ENCODE data around the gene HIVEP1.

HIVEP1 gene

GRCh38 chr6:12160326-12160725 lies 148.2 kb downstream of the HIVEP1 start:
- peaks cover 47% of the 10 kb centered on the region for H3K36me3 Mint-ChIP-seq (ENCODE audit: low read depth)
- no peak overlapping the region for H3K27ac Mint-ChIP-seq
- no peak overlapping the region for H3K4me3 Mint-ChIP-seq
- H3K9me3 Mint-ChIP-seq, result no peaks in the 10 kb centered on the region
- peaks cover 38% of the 10 kb centered on the region for H3K4me1 Mint-ChIP-seq (ENCODE audit: low read depth)
- H3K27me3 Mint-ChIP-seq (ENCODE audit: low read depth), result no peaks in the 10 kb centered on the region

GRCh38 chr6:12162213-12162612 lies 150.1 kb downstream of the HIVEP1 start:
- Mint-ChIP-seq H3K4me3 (no peak overlapping the region), H3K36me3 (ENCODE audit: low read depth) (peaks cover 45% of the 10 kb centered on the region), H3K27ac (no peak overlapping the region), H3K9me3 (no peaks in the 10 kb centered on the region), H3K4me1 (ENCODE audit: low read depth) (peaks cover 36% of the 10 kb centered on the region), H3K27me3 (ENCODE audit: low read depth) (no peaks in the 10 kb centered on the region)

GRCh38 chr6:12163149-12163548 lies 151.0 kb downstream of the HIVEP1 start:
- Mint-ChIP-seq H3K4me3 (peak overlapping the region; percentile 23), H3K36me3 (ENCODE audit: low read depth) (peaks cover 38% of the 10 kb centered on the region), H3K9me3 (no peaks in the 10 kb centered on the region), H3K4me1 (ENCODE audit: low read depth) (peaks cover 30% of the 10 kb centered on the region), H3K27ac (peak overlapping the region; percentile 39), H3K27me3 (ENCODE audit: low read depth) (no peaks in the 10 kb centered on the region)

- Mint-ChIP-seq H3K27me3 (ENCODE audit: low read depth) (no peaks in the 10 kb centered on the region), H3K4me3 (no peak overlapping the region), H3K27ac (no peak overlapping the region), H3K36me3 (ENCODE audit: low read depth) (peaks cover 33% of the 10 kb centered on the region), H3K4me1 (ENCODE audit: low read depth) (peaks cover 30% of the 10 kb centered on the region), H3K9me3 (no peaks in the 10 kb centered on the region)
Measured at GRCh38 chr6:12163744-12164507, 151.8 kb downstream of the HIVEP1 start.

GRCh38 chr6:12164508-12164770 lies 152.3 kb downstream of the HIVEP1 start:
- H3K27me3 Mint-ChIP-seq (ENCODE audit: low read depth), result no peaks in the 10 kb centered on the region
- no peak overlapping the region for H3K27ac Mint-ChIP-seq
- H3K4me3 Mint-ChIP-seq, result no peak overlapping the region
- H3K9me3 Mint-ChIP-seq, result no peaks in the 10 kb centered on the region
- H3K36me3 Mint-ChIP-seq (ENCODE audit: low read depth), result peaks cover 33% of the 10 kb centered on the region
- H3K4me1 Mint-ChIP-seq (ENCODE audit: low read depth), result peaks cover 30% of the 10 kb centered on the region

- Mint-ChIP-seq H3K27me3 (ENCODE audit: low read depth) (no peaks in the 10 kb centered on the region), H3K36me3 (ENCODE audit: low read depth) (peaks cover 31% of the 10 kb centered on the region), H3K4me3 (no peak overlapping the region), H3K4me1 (ENCODE audit: low read depth) (peaks cover 26% of the 10 kb centered on the region), H3K27ac (no peak overlapping the region), H3K9me3 (no peaks in the 10 kb centered on the region)
Measured at GRCh38 chr6:12165297-12165696, 153.2 kb downstream of the HIVEP1 start.

GRCh38 chr6:12165722-12166280 lies 153.7 kb downstream of the HIVEP1 start:
- Mint-ChIP-seq H3K36me3 (ENCODE audit: low read depth) (peaks cover 29% of the 10 kb centered on the region), H3K4me3 (no peak overlapping the region), H3K27ac (no peak overlapping the region), H3K9me3 (no peaks in the 10 kb centered on the region), H3K4me1 (ENCODE audit: low read depth) (peaks cover 24% of the 10 kb centered on the region), H3K27me3 (ENCODE audit: low read depth) (no peaks in the 10 kb centered on the region)

GRCh38 chr6:12169377-12169776 lies 157.3 kb downstream of the HIVEP1 start:
- H3K4me3 Mint-ChIP-seq, result no peak overlapping the region
- H3K4me1 Mint-ChIP-seq (ENCODE audit: low read depth), result peaks cover 2% of the 10 kb centered on the region
- no peaks in the 10 kb centered on the region for H3K27me3 Mint-ChIP-seq (ENCODE audit: low read depth)
- no peak overlapping the region for H3K27ac Mint-ChIP-seq
- H3K36me3 Mint-ChIP-seq (ENCODE audit: low read depth), result peaks cover 2% of the 10 kb centered on the region
- H3K9me3 Mint-ChIP-seq, result no peaks in the 10 kb centered on the region

GRCh38 chr6:12170351-12171092 lies 158.4 kb downstream of the HIVEP1 start:
- Mint-ChIP-seq H3K27ac (no peak overlapping the region), H3K36me3 (ENCODE audit: low read depth) (no peaks in the 10 kb centered on the region), H3K4me1 (ENCODE audit: low read depth) (no peaks in the 10 kb centered on the region)

GRCh38 chr6:12171717-12172116 lies 159.6 kb downstream of the HIVEP1 start:
- H3K36me3 Mint-ChIP-seq (ENCODE audit: low read depth), result no peaks in the 10 kb centered on the region

More at GRCh38 chr6:12170351-12171092, 158.4 kb downstream of the HIVEP1 start:
- H3K9me3 Mint-ChIP-seq, result no peaks in the 10 kb centered on the region
- no peaks in the 10 kb centered on the region for H3K27me3 Mint-ChIP-seq (ENCODE audit: low read depth)
- H3K4me3 Mint-ChIP-seq, result no peak overlapping the region

GRCh38 chr6:12172572-12172971 lies 160.5 kb downstream of the HIVEP1 start:
- no peak overlapping the region for H3K4me3 Mint-ChIP-seq
- H3K27ac Mint-ChIP-seq, result no peak overlapping the region
- peaks cover 8% of the 10 kb centered on the region for H3K27me3 Mint-ChIP-seq (ENCODE audit: low read depth)
- H3K36me3 Mint-ChIP-seq (ENCODE audit: low read depth), result no peaks in the 10 kb centered on the region
- H3K9me3 Mint-ChIP-seq, result peaks cover 7% of the 10 kb centered on the region
- no peaks in the 10 kb centered on the region for H3K4me1 Mint-ChIP-seq (ENCODE audit: low read depth)

More at GRCh38 chr6:12171717-12172116, 159.6 kb downstream of the HIVEP1 start:
- Mint-ChIP-seq H3K27ac (no peak overlapping the region), H3K27me3 (ENCODE audit: low read depth) (peaks cover 3% of the 10 kb centered on the region), H3K4me3 (no peak overlapping the region), H3K9me3 (peaks cover 2% of the 10 kb centered on the region), H3K4me1 (ENCODE audit: low read depth) (no peaks in the 10 kb centered on the region)

- H3K36me3 Mint-ChIP-seq (ENCODE audit: low read depth), result no peaks in the 10 kb centered on the region
- no peak overlapping the region for H3K27ac Mint-ChIP-seq
- peaks cover 7% of the 10 kb centered on the region for H3K9me3 Mint-ChIP-seq
- no peak overlapping the region for H3K4me3 Mint-ChIP-seq
- H3K27me3 Mint-ChIP-seq (ENCODE audit: low read depth), result peaks cover 13% of the 10 kb centered on the region
- H3K4me1 Mint-ChIP-seq (ENCODE audit: low read depth), result no peaks in the 10 kb centered on the region
Measured at GRCh38 chr6:12173181-12173580, 161.1 kb downstream of the HIVEP1 start.

GRCh38 chr6:12173661-12174060 lies 161.5 kb downstream of the HIVEP1 start:
- H3K27me3 Mint-ChIP-seq (ENCODE audit: low read depth), result peaks cover 13% of the 10 kb centered on the region
- no peaks in the 10 kb centered on the region for H3K4me1 Mint-ChIP-seq (ENCODE audit: low read depth)
- no peaks in the 10 kb centered on the region for H3K36me3 Mint-ChIP-seq (ENCODE audit: low read depth)
- peaks cover 7% of the 10 kb centered on the region for H3K9me3 Mint-ChIP-seq
- H3K4me3 Mint-ChIP-seq, result no peak overlapping the region
- H3K27ac Mint-ChIP-seq, result no peak overlapping the region

GRCh38 chr6:12174878-12175277 lies 162.8 kb downstream of the HIVEP1 start:
- Mint-ChIP-seq H3K4me1 (ENCODE audit: low read depth) (no peaks in the 10 kb centered on the region), H3K36me3 (ENCODE audit: low read depth) (no peaks in the 10 kb centered on the region), H3K9me3 (peaks cover 7% of the 10 kb centered on the region), H3K4me3 (no peak overlapping the region), H3K27me3 (ENCODE audit: low read depth) (peaks cover 16% of the 10 kb centered on the region), H3K27ac (no peak overlapping the region)

- Mint-ChIP-seq H3K9me3 (peaks cover 7% of the 10 kb centered on the region), H3K36me3 (ENCODE audit: low read depth) (no peaks in the 10 kb centered on the region), H3K4me1 (ENCODE audit: low read depth) (no peaks in the 10 kb centered on the region), H3K27ac (no peak overlapping the region), H3K27me3 (ENCODE audit: low read depth) (peaks cover 16% of the 10 kb centered on the region), H3K4me3 (no peak overlapping the region)
Measured at GRCh38 chr6:12175626-12176025, 163.5 kb downstream of the HIVEP1 start.

Measured in T-helper 1 cell treated with Interleukin-12 subunit alpha and Interleukin-12 subunit beta and Interleukin-4 antibody, amounts not matched to agents 30 μg/mL and 1 μg/mL, for 36 hours (primary cell).